Fibroblast of lung (primary cell): ENCODE results near the gene AGPAT1.

Experiments
- CTCF ChIP-seq, 2 donors: IDR thresholded peaks in 1 of 2; conservative IDR thresholded peaks in 1 of 2; 1 replicate in 1 of 2; 2 replicates in 1 of 2; pipeline ENCODE4 v1.5.1; 2011 to 2012; ENCODE audit warnings: low read length in 2 of 2, control low read depth in 1 of 2, inconsistent platforms in 1 of 2, low read depth in 1 of 2, mild to moderate bottlenecking in 1 of 2
- EZH2 ChIP-seq: IDR thresholded peaks from 2 replicates; pipeline ENCODE4 v1.5.1; 2012; ENCODE audit warnings: low read length, control low read depth, mild to moderate bottlenecking; ENCODE audit errors: missing control alignments

GRCh38 chr6:32177788-32178546 is 2.1 kb upstream of the AGPAT1 start, which contains the start of gene RNF5:
- TF ChIP-seq EZH2, result no peak
- no peak for TF ChIP-seq CTCF (conservative IDR thresholded peaks at IDR 0.05 in 1 of 2, IDR thresholded peaks at IDR 0.05 in 1 of 2; ENCODE audit: low read depth in 1 of 2, low read length in 2 of 2)
